K562 (cell line): Measurements from ENCODE around the gene ST6GALNAC6. TPM values are rescaled to one million over a fixed set of nuclear protein-coding genes. Genes with fewer than 3 reads are reported as not detected.

Experiments
- BHLHE40 ChIP-seq: IDR thresholded peaks from 2 replicates; pipeline ENCODE4 v1.6.1; 2011; ENCODE audit warnings: low read length, improper control_type of control experiment
- CREB5 ChIP-seq: fragments of 250-450 bp; sonication (Bioruptor Pico); IDR thresholded peaks from 2 replicates; pipeline ENCODE4 v1.5.0; 2020; ENCODE audit warnings: mild to moderate bottlenecking
- DPF2 ChIP-seq: fragments of 450-650 bp; IDR thresholded peaks from 2 replicates; pipeline ENCODE4 v1.6.1; 2016
- JUN ChIP-seq, 2 experiments: sonication (generic) in 1 of 2; formaldehyde crosslinking in 1 of 2; IDR thresholded peaks; 2 replicates each; pipeline versions ENCODE4 v1.6.1 to v1.8.0; 2012 to 2022; ENCODE audit warnings: borderline replicate concordance in 2 of 2, mild to moderate bottlenecking in 2 of 2, improper control_type of control experiment in 1 of 2, low read depth in 1 of 2, low read length in 1 of 2, missing genetic modification reagents in 1 of 2
- MAFG ChIP-seq: fragments of 450-650 bp; conservative IDR thresholded peaks from 2 replicates; pipeline ENCODE4 v1.6.1; 2016; ENCODE audit warnings: missing genetic modification characterization, missing compliant biosample characterization
- NFE2 ChIP-seq: IDR thresholded peaks from 2 replicates; pipeline ENCODE4 v1.6.1; 2014; ENCODE audit warnings: antibody characterized with exemption, low read depth
- NR4A1 ChIP-seq, 2 experiments: fragments of 250-450 bp in 1 of 2; fragments of 450-650 bp in 1 of 2; sonication (Bioruptor Pico) in 1 of 2; IDR thresholded peaks; 2 replicates each; pipeline versions ENCODE4 v1.4.0 to v1.6.1; 2016 to 2020; ENCODE audit warnings: mild to moderate bottlenecking in 2 of 2, missing compliant biosample characterization in 1 of 2, missing genetic modification characterization in 1 of 2, moderate library complexity in 1 of 2
- PHF20 ChIP-seq: fragments of 450-650 bp; IDR thresholded peaks from 2 replicates; pipeline ENCODE4 v1.6.1; 2018; ENCODE audit not compliant: partially characterized antibody
- TEAD1 ChIP-seq, 2 experiments: fragments of 450-650 bp in 1 of 2; sonication (generic) in 1 of 2; formaldehyde crosslinking; IDR thresholded peaks; 2 replicates each; pipeline versions ENCODE4 v1.4.0 to v1.8.0; 2020 to 2022; ENCODE audit warnings: mild to moderate bottlenecking in 2 of 2, missing genetic modification reagents in 1 of 2
- TEAD2 ChIP-seq: fragments of 450-650 bp; IDR thresholded peaks from 2 replicates; pipeline ENCODE4 v1.6.1; 2016; ENCODE audit warnings: missing genetic modification characterization, control low read depth, missing compliant biosample characterization
- polyA plus RNA-seq, 8 experiments: library from polyadenylated mRNA; depleted of rRNA in 4 of 8; stranded (reverse) in 5 of 8; unstranded in 3 of 8; fragments of >200 nt; fragmentation: Nextera tagmentation in 2 of 8; fragmentation: Illumina TruSeq in 1 of 8; extraction: Ambion mirVana in 2 of 8; extraction: Trizol in 1 of 8; gene quantifications; 2 replicates each; pipeline versions ENCODE4 v1.2.1 to v1.2.3, GENCODE V29; 2011 to 2014; ENCODE audit warnings: inconsistent platforms in 1 of 8, missing spikeins in 1 of 8
- total RNA-seq, 7 experiments: library from RNA; depleted of rRNA in 6 of 7; stranded (reverse); fragments of >200 nt in 6 of 7; fragmentation: Illumina TruSeq in 2 of 7; extraction: Trizol in 2 of 7; gene quantifications; 2 replicates each; pipeline versions ENCODE4 v1.2.1 to v1.2.3, GENCODE V29; 2011 to 2021; ENCODE audit warnings: low replicate concordance in 1 of 7
- TF ChIP-seq, protein P1 (sequence below): fragments of 250-450 bp; sonication (Bioruptor Pico); IDR thresholded peaks from 2 replicates; pipeline ENCODE4 v1.4.0; 2020
- TF ChIP-seq, protein P2 (sequence below), 2 experiments: fragments of 450-650 bp in 1 of 2; sonication (generic) in 1 of 2; formaldehyde crosslinking in 1 of 2; IDR thresholded peaks in 1 of 2; conservative IDR thresholded peaks in 1 of 2; 2 replicates each; pipeline versions ENCODE4 v1.6.1 to v1.8.1; 2016 to 2023; ENCODE audit warnings: mild to moderate bottlenecking in 2 of 2, moderate library complexity in 2 of 2, inconsistent platforms in 1 of 2, missing genetic modification reagents in 1 of 2
- TF ChIP-seq, protein P3 (sequence below): fragments of 250-450 bp; sonication (Bioruptor Pico); IDR thresholded peaks from 2 replicates; pipeline ENCODE4 v1.4.0; 2020; ENCODE audit warnings: mild to moderate bottlenecking

ST6GALNAC6 gene
- total and polyA plus RNA-seq, 9 of the 15 experiments (the other 6 are each of a cell fraction or from before 2014, with no cell fraction given) = 0.13 to 23.0 (median 14.5) TPM

- TF ChIP-seq NR4A1 (CRISPR knock-in tag; IDR thresholded peaks at IDR 0.05) (no peak), NR4A1 (tag; IDR thresholded peaks at IDR 0.05) (no peak), MAFG (tag) (peak; percentile 85), CREB5 (CRISPR knock-in tag) (no peak), TEAD2 (no peak), JUN (IDR thresholded peaks at IDR 0.05; ENCODE audit: borderline replicate concordance, low read depth, low read length) (peak; percentile 91), JUN (CRISPR knock-in tag; IDR thresholded peaks at IDR 0.05; ENCODE audit: borderline replicate concordance) (peak; percentile 90; the same call in 1 of the 2 replicates), DPF2 (peak; percentile 84), NFE2 (peak; percentile 81), PHF20 (no peak), TEAD1 (CRISPR knock-in tag; IDR thresholded peaks at IDR 0.05) (no peak), BHLHE40 (no peak)
- TF ChIP-seq, protein P1, sequence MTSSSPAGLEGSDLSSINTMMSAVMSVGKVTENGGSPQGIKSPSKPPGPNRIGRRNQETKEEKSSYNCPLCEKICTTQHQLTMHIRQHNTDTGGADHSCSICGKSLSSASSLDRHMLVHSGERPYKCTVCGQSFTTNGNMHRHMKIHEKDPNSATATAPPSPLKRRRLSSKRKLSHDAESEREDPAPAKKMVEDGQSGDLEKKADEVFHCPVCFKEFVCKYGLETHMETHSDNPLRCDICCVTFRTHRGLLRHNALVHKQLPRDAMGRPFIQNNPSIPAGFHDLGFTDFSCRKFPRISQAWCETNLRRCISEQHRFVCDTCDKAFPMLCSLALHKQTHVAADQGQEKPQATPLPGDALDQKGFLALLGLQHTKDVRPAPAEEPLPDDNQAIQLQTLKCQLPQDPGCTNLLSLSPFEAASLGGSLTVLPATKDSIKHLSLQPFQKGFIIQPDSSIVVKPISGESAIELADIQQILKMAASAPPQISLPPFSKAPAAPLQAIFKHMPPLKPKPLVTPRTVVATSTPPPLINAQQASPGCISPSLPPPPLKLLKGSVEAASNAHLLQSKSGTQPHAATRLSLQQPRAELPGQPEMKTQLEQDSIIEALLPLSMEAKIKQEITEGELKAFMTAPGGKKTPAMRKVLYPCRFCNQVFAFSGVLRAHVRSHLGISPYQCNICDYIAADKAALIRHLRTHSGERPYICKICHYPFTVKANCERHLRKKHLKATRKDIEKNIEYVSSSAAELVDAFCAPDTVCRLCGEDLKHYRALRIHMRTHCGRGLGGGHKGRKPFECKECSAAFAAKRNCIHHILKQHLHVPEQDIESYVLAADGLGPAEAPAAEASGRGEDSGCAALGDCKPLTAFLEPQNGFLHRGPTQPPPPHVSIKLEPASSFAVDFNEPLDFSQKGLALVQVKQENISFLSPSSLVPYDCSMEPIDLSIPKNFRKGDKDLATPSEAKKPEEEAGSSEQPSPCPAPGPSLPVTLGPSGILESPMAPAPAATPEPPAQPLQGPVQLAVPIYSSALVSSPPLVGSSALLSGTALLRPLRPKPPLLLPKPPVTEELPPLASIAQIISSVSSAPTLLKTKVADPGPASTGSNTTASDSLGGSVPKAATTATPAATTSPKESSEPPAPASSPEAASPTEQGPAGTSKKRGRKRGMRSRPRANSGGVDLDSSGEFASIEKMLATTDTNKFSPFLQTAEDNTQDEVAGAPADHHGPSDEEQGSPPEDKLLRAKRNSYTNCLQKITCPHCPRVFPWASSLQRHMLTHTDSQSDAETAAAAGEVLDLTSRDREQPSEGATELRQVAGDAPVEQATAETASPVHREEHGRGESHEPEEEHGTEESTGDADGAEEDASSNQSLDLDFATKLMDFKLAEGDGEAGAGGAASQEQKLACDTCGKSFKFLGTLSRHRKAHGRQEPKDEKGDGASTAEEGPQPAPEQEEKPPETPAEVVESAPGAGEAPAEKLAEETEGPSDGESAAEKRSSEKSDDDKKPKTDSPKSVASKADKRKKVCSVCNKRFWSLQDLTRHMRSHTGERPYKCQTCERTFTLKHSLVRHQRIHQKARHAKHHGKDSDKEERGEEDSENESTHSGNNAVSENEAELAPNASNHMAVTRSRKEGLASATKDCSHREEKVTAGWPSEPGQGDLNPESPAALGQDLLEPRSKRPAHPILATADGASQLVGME (CRISPR knock-in tag) = no peak
- TF ChIP-seq, protein P2, sequence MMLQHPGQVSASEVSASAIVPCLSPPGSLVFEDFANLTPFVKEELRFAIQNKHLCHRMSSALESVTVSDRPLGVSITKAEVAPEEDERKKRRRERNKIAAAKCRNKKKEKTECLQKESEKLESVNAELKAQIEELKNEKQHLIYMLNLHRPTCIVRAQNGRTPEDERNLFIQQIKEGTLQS (IDR thresholded peaks at IDR 0.05) = peak; percentile 97
- TF ChIP-seq, protein P2 (CRISPR knock-in tag; conservative IDR thresholded peaks at IDR 0.05) = peak; percentile 85
- TF ChIP-seq, protein P3, sequence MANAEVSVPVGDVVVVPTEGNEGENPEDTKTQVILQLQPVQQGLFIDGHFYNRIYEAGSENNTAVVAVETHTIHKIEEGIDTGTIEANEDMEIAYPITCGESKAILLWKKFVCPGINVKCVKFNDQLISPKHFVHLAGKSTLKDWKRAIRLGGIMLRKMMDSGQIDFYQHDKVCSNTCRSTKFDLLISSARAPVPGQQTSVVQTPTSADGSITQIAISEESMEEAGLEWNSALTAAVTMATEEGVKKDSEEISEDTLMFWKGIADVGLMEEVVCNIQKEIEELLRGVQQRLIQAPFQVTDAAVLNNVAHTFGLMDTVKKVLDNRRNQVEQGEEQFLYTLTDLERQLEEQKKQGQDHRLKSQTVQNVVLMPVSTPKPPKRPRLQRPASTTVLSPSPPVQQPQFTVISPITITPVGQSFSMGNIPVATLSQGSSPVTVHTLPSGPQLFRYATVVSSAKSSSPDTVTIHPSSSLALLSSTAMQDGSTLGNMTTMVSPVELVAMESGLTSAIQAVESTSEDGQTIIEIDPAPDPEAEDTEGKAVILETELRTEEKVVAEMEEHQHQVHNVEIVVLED (CRISPR knock-in tag) = no peak
These were observed 19.9 kb upstream of the ST6GALNAC6 start (continued) for GRCh38 chr9:127919253-127919815.
